MCF 10A (cell line): ENCODE data around the gene DDAH2. TPM values are rescaled to one million over a fixed set of nuclear protein-coding genes. Genes with fewer than 3 reads are reported as not detected.

Experiments
- BruUV-seq: library from RNA; stranded (reverse); fragments of 400-500 nt; replicated peaks from 2 replicates; lab custom pipeline; 2021; lab: Mats Ljungman, UMichigan
- CTCF ChIA-PET: fragments of 300-600 bp; sonication (Branson Sonifier 250); formaldehyde crosslinking; extraction: SDS; loops from one replicate; lab custom pipeline; 2021; ENCODE audit warnings: antibody characterized with exemption, inconsistent platforms; lab: Yijun Ruan, JAX
- POLR2A ChIA-PET: fragments of 300-600, 350-650 bp; sonication (Branson Sonifier 250); formaldehyde crosslinking; extraction: SDS; loops from one replicate; lab custom pipeline; 2020; ENCODE audit warnings: antibody characterized with exemption, inconsistent platforms; lab: Yijun Ruan, JAX
- DNase-seq: peaks from one replicate; pipeline ENCODE4 v3.0.0-alpha.2; 2018; ENCODE audit not compliant: unreplicated experiment
- H3K27ac Mint-ChIP-seq: one replicate; pipeline ENCODE4 v1.8.0; 2022; ENCODE audit warnings: mild to moderate bottlenecking, low read depth, mixed read lengths; ENCODE audit not compliant: unreplicated experiment
- H3K27me3 Mint-ChIP-seq: one replicate; pipeline ENCODE4 v1.8.0; 2022; ENCODE audit warnings: mixed read lengths; ENCODE audit not compliant: insufficient read depth, unreplicated experiment
- H3K36me3 Mint-ChIP-seq: one replicate; pipeline ENCODE4 v1.8.0; 2022; ENCODE audit warnings: mild to moderate bottlenecking, moderate library complexity, mixed read lengths; ENCODE audit not compliant: insufficient read depth, unreplicated experiment
- H3K4me1 Mint-ChIP-seq: one replicate; pipeline ENCODE4 v1.8.0; 2022; ENCODE audit warnings: mixed read lengths; ENCODE audit not compliant: insufficient read depth, unreplicated experiment
- H3K4me3 Mint-ChIP-seq: one replicate; pipeline ENCODE4 v1.8.0; 2022; ENCODE audit warnings: mild to moderate bottlenecking, moderate library complexity, mixed read lengths; ENCODE audit not compliant: unreplicated experiment
- H3K9me3 Mint-ChIP-seq: one replicate; pipeline ENCODE4 v1.8.0; 2022; ENCODE audit warnings: mixed read lengths; ENCODE audit not compliant: unreplicated experiment
- intact Hi-C: fragments of 100-400 bp; cut with micrococcal nuclease; formaldehyde crosslinking; loops from 2 replicates; pipeline ENCODE4 v1.14.1; 2022
- total RNA-seq: library from RNA; stranded (reverse); gene quantifications from 2 replicates; pipeline ENCODE4 v1.2.3, GENCODE V29; 2022
- TF ChIP-seq, protein P1 (sequence below): fragments of 200-600 bp; IDR thresholded peaks from one replicate; pipeline ENCODE4 v1.8.0; 2022; ENCODE audit warnings: antibody characterized with exemption, mild to moderate bottlenecking; ENCODE audit not compliant: unreplicated experiment

Gene DDAH2
- total RNA-seq, 1 experiment from 2014 or later = 8.5 TPM

DNA sequence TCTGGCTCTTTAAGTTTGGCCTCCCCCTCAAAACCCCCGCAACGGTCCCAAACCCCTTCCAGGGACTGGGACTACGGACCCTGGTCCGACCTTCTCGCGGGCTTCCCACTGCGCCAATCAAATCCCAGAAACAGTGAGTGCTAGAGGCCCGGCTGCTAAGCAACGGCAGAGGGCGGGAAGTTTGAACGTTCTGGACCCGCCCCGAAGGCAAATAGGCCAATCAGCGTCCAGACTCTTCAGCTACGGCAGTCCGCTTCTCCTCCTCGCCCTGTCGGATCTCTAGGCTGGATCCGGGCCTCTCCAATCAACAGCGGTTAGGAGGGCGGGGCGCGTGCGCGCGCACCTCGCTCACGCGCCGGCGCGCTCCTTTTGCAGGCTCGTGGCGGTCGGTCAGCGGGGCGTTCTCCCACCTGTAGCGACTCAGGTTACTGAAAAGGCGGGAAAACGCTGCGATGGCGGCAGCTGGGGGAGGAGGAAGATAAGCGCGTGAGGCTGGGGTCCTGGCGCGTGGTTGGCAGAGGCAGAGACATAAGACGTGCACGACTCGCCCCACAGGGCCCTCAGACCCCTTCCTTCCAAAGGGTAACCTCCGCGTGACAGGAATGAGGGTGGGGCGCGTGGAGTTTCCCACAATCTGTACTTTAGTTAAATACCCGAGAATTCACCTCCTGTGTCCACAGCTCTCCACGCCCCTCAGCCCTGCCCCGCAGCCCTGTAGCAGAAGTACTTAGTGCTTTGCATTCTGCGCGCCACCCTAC is 10.7 kb upstream of the DDAH2 start, which contains the start of gene MSH5:
Gene MSH5, plus strand, starts transcription at position 367 of the 758 bp plus-strand sequence. CDS start 462 bp downstream, outside the sequence.
- Mint-ChIP-seq H3K9me3 (no peaks in the 10 kb centered on the region), H3K4me1 (peaks cover 40% of the 10 kb centered on the region), H3K27me3 (no peaks in the 10 kb centered on the region), H3K4me3 (peak within 1 kb of the TSS; percentile 88), H3K27ac (peak within 1 kb of the TSS; percentile 81), H3K36me3 (no peaks in the 10 kb centered on the region)
- CTCF ChIA-PET = interaction anchor here (0.5 to 1.6 kb wide), 5 partner anchors 9 to 67 kb away, joined by 3 to 7 read pairs (median 4); partner anchors contain the start of gene LSM2
- DNase-seq = peak; percentile 99
- TF ChIP-seq, protein P1, sequence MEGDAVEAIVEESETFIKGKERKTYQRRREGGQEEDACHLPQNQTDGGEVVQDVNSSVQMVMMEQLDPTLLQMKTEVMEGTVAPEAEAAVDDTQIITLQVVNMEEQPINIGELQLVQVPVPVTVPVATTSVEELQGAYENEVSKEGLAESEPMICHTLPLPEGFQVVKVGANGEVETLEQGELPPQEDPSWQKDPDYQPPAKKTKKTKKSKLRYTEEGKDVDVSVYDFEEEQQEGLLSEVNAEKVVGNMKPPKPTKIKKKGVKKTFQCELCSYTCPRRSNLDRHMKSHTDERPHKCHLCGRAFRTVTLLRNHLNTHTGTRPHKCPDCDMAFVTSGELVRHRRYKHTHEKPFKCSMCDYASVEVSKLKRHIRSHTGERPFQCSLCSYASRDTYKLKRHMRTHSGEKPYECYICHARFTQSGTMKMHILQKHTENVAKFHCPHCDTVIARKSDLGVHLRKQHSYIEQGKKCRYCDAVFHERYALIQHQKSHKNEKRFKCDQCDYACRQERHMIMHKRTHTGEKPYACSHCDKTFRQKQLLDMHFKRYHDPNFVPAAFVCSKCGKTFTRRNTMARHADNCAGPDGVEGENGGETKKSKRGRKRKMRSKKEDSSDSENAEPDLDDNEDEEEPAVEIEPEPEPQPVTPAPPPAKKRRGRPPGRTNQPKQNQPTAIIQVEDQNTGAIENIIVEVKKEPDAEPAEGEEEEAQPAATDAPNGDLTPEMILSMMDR = no peak
- intact Hi-C loops = loop anchor here (2.0 kb wide), 1 partner anchor 37 kb away; the partner anchor contains the start of gene ABHD16A
- TSS peak; percentile 56 for BruUV-seq
- POLR2A ChIA-PET = interaction anchor here (0.6 to 7.0 kb wide), 34 partner anchors 9 to 1537 kb away, joined by 3 to 90 read pairs (median 6); partner anchors contain the start of genes ABHD16A, B3GALT4, BAG6 and C6orf47

DNA sequence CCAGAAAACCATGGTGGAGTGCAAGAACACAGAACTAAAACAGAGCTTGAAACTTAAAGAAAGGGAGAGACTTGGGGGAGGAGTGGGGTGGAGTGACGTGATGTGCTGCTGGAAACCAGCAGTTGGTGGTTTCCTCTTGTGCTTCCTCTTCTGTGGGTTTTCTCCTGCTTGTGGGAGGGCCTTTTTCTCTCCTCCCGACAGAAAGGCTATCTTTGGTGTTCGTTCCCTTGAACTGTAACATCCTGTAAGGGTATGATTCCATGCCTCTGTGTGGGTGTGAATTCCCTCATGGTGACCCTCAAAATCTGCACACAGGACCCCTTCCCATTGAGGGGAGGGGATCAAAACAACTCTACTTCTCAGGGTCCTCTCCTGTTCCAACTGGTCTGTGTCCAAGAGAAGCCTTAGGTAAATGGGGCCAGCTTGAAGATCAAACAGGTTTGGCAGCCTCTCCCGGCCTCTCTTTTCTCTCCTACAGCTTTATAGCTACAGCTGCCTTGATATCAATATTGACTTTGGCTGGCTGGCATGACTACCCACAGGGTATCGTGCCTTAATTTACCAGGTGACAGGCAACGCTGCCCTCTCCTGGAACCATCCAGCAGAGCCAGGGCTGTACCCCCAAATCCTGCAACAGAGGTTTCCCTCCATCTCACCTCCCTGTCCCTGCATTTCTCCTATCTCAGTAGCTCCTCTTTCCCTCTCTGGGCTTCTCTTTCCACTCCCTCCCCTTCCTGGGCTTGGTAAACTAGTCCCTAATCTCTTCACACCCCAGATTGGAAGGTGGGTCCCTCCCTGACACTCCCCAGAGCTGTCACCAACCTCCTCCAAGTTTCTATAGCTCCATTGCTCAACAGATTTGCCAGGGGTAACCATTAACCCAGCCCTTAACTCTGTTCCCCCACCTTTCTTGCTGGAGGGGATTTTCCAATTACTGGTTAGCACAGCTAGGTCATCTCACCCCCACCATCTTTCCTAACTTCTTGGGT is 9.2 kb upstream of the DDAH2 start:
- Mint-ChIP-seq H3K4me1 (peaks cover 40% of the 10 kb centered on the region), H3K36me3 (peaks cover 12% of the 10 kb centered on the region), H3K27me3 (no peaks in the 10 kb centered on the region), H3K4me3 (peak overlapping the region; percentile 10), H3K27ac (peak overlapping the region; percentile 81), H3K9me3 (no peaks in the 10 kb centered on the region)
- BruUV-seq = no TSS peak
- ChIA-PET POLR2A (interaction anchor here (0.6 to 11.8 kb wide), 18 partner anchors 11 to 1545 kb away, joined by 3 to 95 read pairs (median 8); partner anchors contain the start of genes BAG6, CSNK2B, EHMT2 and GPANK1), CTCF (interaction anchor here (0.6 to 1.7 kb wide), 8 partner anchors 9 to 92 kb away, joined by 3 to 5 read pairs (median 4); partner anchors contain the start of genes DDAH2, HSPA1A, HSPA1L and LSM2)
- TF ChIP-seq, protein P1 = no peak
- peak; percentile 57 for DNase-seq
- intact Hi-C loops = loop anchor here (2.0 kb wide), 1 partner anchor 35 kb away; the partner anchor contains the start of gene ABHD16A

DNA sequence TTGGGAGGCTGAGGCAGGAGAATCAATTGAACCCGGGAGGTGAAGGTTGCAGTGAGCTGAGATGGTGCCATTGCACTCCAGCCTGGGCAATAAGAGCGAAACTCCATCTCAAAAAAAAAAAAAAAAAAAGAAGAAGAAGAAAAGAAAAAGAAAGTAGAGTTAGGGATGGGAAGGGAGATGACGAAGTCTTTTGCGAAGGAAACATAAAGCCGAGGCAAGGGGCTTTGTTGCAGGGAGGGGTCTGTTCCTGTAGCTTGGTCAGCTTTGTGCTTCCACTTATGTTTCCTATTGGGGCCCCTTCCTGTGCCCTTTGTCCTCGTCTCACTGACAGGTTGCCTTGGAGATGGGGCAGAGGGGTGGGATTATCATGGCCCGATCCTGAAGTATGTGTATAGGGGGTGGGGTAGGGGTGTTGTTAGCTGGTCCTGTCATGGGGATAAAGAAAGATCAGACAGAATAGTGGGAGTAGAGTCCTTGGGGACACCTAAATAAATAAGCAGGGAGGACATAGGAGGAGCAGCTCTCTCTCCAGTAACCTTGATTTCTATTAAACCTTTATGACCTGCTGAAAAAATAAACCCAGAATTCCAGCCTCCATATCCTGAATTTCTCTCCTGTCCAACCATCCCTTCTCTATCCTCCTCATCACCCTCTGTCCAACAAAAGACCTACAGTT is 8.4 kb upstream of the DDAH2 start:
- Mint-ChIP-seq H3K27me3 (no peaks in the 10 kb centered on the region), H3K4me1 (peaks cover 40% of the 10 kb centered on the region), H3K36me3 (peaks cover 20% of the 10 kb centered on the region), H3K4me3 (peak overlapping the region; percentile 10), H3K9me3 (no peaks in the 10 kb centered on the region), H3K27ac (peak overlapping the region; percentile 81)
- no TSS peak for BruUV-seq
- ChIA-PET CTCF (interaction anchor here (0.6 to 1.7 kb wide), 5 partner anchors 32 to 102 kb away, joined by 3 to 5 read pairs (median 4); partner anchors contain the start of genes HSPA1A and HSPA1L), POLR2A (interaction anchor here (1.0 to 11.8 kb wide), 12 partner anchors 12 to 96 kb away, joined by 3 to 95 read pairs (median 15); partner anchors contain the start of genes ABHD16A, CSNK2B, GPANK1 and HSPA1A)
- intact Hi-C loops = no loop called here
- TF ChIP-seq, protein P1 = no peak
- no peak for DNase-seq
